Stimulated activated CD8-positive, alpha-beta memory T cell treated with anti-CD3 and anti-CD28 coated beads, Interleukin-15, amount 100 ng/mL, for 24 hours (primary cell): Measurements from ENCODE around the gene IQGAP1.
"Not testable (repeated sequence)": the region's sequence is repeated elsewhere in the genome, so short reads cannot be mapped to it uniquely, and the experiment has no call there.

Source experiments
- DNase-seq: peaks from one replicate; pipeline ENCODE4 v3.0.0-alpha.2; 2020; ENCODE audit warnings: low read depth

Gene IQGAP1

GRCh38 chr15:90409587-90409986 lies 21.5 kb downstream of the IQGAP1 start:
- not testable (repeated sequence) for DNase-seq

GRCh38 chr15:90410316-90410715 lies 22.3 kb downstream of the IQGAP1 start:
- not testable (repeated sequence) for DNase-seq

GRCh38 chr15:90411176-90411575 lies 23.1 kb downstream of the IQGAP1 start:
- no peak for DNase-seq

- no peak for DNase-seq
Observed at GRCh38 chr15:90412356-90413194, 24.5 kb downstream of the IQGAP1 start.

- DNase-seq, result no peak
Observed at GRCh38 chr15:90413411-90414379, 25.7 kb downstream of the IQGAP1 start.

- no peak for DNase-seq
Observed at GRCh38 chr15:90414408-90415028, 26.5 kb downstream of the IQGAP1 start.

- DNase-seq, result not testable (repeated sequence)
Observed at GRCh38 chr15:90416052-90416451, 28.0 kb downstream of the IQGAP1 start.

- no peak for DNase-seq
Observed at GRCh38 chr15:90418627-90419026, 30.6 kb downstream of the IQGAP1 start.

GRCh38 chr15:90419206-90419605 lies 31.2 kb downstream of the IQGAP1 start:
- DNase-seq, result no peak

GRCh38 chr15:90419738-90420406 lies 31.8 kb downstream of the IQGAP1 start:
- no peak for DNase-seq

- DNase-seq, result no peak
Observed at GRCh38 chr15:90420451-90420850, 32.4 kb downstream of the IQGAP1 start.

GRCh38 chr15:90421527-90421926 lies 33.5 kb downstream of the IQGAP1 start:
- no peak for DNase-seq

GRCh38 chr15:90422043-90422442 lies 34.0 kb downstream of the IQGAP1 start:
- no peak for DNase-seq

- DNase-seq, result no peak
Observed at GRCh38 chr15:90422936-90423335, 34.9 kb downstream of the IQGAP1 start.

GRCh38 chr15:90423801-90424319 lies 35.8 kb downstream of the IQGAP1 start:
- no peak for DNase-seq

- DNase-seq, result no peak
Observed at GRCh38 chr15:90425726-90426346, 37.8 kb downstream of the IQGAP1 start.

- DNase-seq, result no peak
Observed at GRCh38 chr15:90427185-90427584, 39.1 kb downstream of the IQGAP1 start.

- DNase-seq, result no peak
Observed at GRCh38 chr15:90432253-90432652, 44.2 kb downstream of the IQGAP1 start.

GRCh38 chr15:90435652-90436337 lies 47.8 kb downstream of the IQGAP1 start:
- no peak for DNase-seq

- no peak for DNase-seq
Observed at GRCh38 chr15:90436952-90437351, 48.9 kb downstream of the IQGAP1 start.
